ENCODE measurements around the gene FRMD8.
"Not testable (repeated sequence)": the region's sequence is repeated elsewhere in the genome, so short reads cannot be mapped to it uniquely, and the experiment has no call there.

FRMD8 gene

DNA sequence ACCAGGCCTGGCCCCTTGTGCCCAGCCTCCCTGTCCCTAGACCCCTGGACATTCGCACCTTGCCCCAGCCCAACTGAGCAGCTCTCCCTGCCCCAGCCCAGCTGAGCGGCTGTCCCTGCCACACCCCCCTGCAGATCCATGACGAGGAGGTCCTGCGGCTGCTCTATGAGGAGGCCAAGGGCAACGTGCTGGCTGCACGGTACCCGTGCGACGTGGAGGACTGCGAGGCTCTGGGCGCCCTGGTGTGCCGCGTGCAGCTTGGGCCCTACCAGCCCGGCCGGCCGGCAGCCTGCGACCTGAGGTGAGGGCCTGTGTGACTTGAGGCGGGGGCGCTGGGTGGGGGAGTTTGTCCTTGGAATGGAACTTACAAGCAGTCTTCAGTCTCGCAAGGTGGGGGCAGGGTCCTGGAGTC is 7.7 kb downstream of the FRMD8 start:
- no peak for DNase-seq

DNA sequence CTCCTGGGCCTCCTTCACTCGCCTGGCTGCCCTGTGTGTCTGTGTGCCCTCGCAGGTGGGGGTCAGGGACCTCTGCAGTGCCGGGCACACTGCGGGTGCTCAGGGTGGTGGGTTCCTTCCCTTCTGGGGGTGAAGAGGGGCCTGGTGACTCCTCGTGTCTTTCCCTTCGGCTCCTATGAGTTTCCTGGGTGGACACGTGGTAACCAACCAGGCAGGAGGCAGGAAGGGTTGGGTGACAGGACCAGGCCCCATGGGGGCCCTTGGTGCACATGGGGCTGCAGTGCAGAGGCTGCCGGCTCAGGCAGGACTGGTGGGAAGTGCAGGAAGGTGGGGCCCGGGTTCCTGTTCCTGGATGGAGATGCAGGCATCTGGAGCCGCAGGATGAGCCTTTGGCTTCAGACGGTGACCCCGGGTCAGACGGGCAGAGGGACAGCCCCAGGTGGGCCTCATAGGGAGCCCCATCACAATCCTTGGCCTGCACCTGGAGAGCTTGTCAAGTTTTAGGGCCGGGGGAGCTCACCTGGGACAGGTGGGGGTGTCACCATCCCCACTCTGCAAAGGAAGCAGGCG is 9.6 kb downstream of the FRMD8 start:
- no peak for DNase-seq

DNA sequence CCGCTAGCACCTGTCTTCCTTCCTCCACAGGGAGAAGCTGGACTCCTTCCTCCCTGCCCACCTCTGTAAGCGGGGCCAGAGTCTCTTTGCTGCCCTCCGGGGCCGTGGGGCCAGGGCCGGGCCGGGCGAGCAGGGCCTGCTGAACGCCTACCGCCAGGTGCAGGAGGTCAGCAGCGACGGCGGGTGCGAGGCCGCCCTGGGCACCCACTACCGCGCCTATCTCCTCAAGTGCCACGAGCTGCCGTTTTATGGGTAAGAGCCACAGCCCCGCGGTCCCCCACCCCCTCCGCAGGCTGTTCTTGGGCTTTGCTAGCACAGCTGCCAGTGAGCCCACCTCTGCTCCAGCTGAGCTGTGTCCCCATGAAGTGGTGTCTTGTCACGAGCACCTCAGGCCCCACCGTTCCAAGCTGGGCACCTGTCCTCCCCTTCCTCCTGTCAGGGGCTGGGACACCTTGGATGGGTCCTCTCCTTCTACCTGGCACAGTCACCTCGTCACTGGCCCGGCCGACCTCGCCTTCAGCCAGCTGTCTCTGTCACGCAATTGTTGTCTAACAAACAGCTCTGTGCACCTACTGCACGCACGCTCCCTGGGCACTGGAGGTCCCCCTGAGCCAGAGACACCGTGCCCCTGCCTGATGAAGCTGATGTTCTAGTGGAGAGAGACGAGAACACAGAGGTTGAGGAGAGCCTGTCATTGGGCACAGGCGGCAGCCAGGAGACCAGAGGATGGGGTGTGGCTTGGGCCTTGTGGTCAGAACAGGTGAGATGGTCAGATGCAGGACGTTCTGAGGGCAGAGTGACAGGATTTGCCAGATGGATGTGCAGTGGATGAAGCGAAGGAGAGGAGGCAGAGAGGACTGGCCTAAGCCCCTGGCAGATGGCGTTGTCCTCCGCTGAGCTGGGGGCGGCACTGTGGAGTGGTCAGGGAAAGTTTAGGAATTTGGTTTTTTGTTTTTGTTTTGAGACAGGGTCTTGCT is 10.6 kb downstream of the FRMD8 start:
- DNase-seq: no peak

DNA sequence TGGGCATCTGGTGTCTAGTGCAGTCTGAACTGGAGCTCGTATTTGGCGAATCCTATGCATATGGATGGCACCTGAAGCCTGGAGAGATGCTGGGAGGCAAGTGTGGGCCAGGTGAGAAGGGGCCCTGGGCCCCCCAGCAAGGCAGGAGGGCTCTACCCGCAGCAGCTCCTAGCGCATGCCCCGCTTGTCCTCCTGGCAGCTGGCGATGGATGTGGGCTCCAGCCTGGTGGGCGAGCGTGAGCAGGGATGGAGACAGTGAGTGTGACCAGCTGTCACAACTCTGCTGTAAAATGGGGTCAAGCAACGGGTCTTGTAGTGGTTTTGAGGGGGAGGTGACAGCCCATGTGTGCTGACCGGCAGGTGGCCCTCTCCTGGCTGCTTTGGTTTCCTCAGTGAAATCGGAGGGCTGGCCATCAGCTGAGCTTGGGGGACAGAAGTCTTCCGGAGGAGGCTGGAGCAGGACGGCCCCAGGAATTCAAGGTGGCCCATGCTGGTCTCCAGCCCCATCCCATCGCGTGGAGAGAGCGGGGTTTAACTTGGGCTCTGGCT is 12.0 kb downstream of the FRMD8 start:
- DNase-seq: no peak

DNA sequence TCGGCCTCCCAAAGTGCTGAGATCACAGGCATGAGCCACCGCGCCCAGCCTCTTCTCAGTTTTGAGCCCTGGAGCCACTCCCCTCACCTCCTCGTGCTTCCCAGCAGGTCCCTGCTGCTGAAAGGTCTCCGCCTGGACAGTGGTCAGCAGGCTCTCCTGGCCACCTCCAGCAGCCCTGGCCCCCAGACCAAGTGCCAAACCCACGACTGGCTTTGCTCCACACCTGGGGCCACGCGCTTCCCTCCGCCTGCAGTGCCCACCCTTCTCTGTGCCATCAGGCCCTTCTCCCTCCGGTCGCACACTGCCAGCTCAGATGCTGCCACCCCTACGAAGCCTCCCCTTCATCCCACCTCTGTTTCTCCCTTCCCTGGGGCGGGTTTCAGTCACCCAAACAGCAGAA is 12.8 kb downstream of the FRMD8 start:
- no peak for DNase-seq

DNA sequence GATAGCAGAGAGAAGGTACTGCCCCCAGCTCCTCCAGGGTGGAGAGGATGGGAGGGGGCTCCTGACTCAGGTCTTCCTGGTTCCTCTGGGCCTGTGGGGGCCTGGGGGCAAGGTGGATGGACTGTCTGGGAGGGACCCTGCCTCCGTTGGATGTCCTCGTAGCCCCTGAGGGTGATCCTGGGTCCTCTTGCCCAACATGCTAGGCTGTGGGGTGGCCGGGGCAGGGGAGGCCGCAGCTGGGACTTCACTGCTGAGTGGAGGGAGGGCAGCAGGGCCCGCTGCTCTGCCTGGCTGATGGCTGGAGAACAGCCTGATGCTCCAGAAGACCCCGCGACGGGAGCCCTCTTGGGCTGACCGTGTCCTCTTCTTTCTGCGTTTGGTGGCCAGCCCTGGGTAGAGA is 13.4 kb downstream of the FRMD8 start:
- DNase-seq: no peak

DNA sequence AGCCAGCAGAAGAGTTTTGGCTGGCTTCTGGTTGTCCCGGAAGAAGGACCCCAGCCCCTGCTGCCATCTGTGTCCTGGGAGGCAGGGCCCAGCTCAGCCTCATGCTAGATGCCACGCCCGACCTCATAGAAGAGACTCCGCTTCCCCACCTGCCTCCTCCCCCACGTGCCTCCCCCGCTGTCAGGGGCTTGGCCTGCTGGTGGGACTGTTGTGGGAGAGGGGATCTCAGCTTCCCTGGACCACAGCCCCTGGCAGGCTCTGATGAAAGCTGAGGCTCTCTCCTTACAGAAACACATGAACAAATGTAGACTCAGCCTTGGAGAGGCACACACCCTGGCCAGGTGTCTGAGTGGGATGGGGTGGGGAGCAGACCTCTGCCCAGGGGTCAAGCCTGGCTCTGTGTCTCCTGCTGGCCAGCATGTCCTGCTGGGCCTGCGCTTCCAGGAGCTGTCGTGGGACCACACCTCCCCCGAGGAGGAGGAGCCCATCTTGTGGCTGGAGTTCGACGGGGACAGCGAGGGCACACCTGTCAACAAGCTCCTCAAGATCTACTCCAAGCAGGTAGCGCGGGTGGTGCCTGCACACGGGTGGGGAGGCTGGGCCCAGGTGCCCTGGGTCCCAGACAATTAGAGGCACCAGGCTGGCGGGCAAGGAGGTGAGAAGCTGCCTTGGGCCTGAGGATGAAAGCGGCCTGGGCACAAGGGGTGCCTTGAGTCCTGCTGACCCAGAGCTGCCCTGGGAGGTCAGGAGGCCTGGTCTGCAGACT is 14.1 kb downstream of the FRMD8 start:
- no peak for DNase-seq

DNA sequence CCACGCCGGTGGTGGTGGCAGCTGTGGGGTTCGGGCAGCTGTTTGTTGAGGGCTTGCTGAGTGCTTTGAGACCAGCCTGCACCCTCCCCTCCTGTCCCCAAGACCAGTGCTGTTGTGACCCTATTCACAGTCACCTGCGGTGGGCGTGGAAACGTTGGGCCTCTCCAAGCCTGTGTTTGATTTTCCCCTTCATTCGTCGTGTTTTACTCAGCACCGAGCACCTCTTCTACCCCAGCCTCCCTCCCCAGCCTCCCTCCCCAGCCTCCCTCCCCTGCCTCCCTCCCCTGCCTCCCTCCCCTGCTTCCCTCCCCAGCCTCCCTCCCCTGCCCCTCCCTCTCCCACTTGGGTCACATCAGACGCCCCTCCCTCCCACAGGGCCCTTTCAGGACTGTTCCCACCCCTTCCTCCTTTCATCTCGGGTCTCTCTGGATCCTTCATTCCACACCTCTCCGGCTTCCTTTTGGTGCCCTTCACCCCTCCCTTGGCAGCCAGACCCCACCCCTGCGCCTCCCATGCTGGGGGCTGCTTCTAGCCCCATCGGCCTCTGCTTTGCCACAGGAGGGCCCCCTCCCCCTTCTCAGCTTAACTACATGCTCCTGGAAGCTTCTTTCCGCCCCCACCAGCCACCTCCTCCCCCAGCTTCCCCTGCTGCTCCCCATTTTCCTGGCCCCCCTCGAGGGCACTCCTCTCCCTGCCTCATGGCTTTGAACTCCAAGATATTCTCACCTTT is 14.8 kb downstream of the FRMD8 start:
- DNase-seq: no peak

DNA sequence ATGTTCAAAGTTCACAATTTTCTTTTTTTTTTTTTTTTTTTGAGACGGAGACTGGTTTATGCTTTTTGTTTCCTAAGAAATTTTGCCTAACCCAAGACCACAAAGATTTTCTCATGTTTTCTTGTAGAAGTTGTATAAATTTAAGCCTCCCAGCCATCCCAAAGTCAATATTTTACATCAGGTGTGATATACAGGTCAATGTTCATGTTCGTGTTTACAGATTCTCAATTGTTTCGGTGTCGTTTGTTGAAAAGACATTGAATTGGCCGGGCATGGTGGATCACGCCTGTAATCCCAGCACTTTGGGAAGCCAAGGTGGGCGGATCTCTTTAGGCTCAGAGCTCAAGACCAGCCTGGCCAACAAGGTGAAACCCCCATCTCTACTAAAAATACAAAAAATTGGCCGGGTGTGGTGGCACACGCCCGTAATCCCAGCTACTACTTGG is 15.4 kb downstream of the FRMD8 start:
- no peak for DNase-seq

DNA sequence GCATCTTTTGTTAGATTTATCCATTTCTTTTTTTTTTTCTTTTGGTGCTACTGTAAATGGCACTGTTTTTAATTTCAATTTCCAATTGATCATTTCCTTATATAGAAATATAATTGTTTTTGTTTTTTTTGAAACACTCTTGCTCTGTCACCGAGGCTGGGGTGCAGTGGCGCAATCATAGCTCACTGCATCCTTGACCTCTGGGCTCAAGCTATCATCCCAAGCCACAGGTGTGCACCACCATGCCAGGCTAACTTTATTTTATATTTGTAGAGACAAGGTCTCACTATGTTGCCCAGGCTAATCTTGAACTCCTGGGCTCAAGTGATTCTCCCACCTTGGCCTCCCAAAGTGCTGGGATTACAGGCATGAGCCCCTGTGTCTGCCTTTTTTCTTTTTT is 16.4 kb downstream of the FRMD8 start:
- no peak for DNase-seq

DNA sequence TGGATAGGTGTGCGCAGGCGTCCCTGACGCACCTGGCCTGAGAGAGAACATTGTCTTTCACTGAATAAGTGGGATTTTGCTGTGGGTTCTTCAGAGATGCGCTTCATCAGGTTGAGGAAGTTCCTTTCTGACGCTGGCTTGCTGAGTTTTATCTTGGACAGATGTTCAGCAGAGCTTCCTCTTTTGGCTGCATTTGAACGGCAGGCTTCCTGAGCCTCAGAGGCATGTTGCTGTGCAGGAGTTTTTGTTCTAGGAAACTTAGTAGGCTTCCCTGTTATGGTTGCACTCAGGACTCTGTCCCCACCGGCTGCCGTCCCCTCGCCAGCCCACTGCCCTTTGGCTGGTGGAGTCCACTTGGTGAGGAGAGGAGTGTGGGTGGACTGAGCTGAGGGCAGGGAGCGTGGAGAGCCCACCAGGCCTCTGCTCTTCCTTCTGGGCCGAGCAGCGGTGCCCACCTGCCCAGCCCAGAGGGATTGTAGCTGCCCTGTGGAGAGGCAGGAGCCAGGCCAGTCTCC is 17.2 kb downstream of the FRMD8 start:
- DNase-seq: no peak

DNA sequence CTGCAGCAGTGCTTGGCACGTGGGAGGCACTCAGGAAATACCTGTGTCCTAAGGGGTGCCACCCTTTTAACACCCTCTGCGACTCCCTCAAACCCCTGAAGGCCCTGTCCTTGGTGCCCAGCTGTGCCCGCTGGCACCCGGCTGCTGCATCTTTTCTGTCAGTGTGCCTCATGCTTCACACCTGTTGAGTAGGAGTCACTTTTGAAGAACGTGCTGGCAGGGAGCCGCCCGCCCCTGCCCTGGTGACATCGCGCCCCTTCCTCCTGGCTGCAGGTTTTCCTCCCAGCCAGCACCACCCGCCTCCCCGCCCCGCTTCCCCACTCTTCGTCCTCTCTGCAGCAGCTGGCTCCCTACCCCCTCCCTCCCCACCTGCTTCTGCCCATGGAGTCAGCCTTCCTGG is 17.8 kb downstream of the FRMD8 start:
- peak in 2 of 3 experiments; percentile 30 to 53 for DNase-seq

DNA sequence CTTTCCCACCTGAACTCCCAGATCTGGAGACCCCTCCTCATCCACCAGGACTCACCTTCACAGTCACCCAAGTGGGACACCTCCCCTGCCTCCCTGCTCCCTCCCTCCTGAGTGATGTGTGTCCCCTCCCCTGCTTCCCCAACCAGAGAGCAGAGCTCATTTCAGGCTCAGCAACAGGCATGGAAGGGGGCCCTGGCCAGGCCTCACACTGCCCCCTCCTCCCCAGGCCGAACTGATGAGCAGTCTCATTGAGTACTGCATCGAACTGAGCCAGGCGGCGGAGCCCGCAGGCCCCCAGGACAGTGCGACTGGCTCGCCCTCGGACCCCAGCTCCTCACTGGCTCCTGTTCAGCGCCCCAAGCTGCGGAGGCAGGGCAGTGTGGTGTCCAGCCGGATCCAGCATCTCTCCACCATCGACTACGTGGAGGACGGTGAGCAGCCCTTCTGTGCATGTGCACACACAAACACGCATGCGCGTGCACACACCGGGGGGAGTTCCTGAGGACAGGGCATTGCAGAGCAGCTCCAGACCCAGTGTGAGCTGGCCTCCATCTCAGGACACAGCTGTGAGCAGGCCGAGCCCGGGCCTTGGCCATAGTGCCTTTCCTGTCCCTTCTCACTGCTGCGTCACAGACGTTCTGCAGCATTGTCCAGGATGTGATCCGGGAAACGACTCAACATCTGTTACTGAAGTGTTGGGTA is 18.4 kb downstream of the FRMD8 start:
- no peak for DNase-seq

DNA sequence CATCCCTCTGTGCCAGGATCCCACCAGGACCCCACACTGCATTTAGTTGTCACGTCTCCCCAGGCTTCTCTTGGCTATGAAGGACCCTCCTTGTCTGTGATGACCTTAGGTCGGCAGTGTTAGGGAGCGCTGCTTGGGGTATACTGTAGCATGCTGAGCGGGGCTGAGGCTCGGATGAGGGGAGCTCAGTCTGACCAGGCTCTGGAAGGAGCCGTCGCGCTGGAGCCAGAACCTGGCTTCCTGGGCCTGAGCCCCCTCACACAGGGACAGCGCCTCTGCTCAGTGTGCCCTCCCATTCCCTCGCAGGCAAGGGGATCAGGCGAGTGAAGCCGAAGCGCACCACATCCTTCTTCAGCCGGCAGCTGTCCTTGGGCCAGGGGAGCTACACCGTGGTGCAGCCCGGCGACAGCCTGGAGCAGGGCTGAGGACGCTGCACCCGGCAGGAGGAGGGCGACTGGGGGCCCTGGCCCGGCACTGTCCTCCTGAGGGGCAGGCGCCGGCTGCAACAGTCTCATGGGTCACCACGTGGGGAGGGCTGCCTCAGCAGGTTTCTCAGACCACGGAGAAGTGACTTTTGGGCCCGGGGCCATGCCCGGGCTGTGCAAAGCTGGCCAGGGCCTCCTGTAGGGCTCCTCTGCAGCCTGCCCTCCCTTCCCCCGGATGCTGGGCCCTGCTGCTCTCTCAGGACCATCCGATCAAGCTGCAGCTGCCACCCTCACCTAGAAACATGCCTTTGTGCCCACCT is 24.7 kb downstream of the FRMD8 start:
- DNase-seq: no peak

DNA sequence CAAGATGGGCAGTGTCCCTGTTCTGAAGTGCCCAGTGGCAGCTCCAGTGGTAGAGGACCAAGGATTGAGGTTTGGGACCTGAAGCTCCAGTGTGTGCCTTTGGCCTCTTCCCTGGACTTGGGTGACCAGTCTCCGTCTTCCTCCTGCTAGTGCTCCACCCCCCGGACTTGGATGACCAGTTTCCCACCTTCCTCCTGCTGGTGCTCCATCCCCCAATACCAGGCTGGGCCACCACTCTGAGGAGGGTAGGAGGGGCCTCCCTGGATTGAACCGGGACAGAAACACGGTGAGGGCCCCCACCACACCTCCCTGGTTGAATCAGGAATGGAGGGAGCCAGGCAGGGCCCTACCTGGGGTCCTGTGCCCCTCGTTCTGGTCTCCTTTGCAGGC is 25.2 kb downstream of the FRMD8 start:
- DNase-seq: no peak

DNA sequence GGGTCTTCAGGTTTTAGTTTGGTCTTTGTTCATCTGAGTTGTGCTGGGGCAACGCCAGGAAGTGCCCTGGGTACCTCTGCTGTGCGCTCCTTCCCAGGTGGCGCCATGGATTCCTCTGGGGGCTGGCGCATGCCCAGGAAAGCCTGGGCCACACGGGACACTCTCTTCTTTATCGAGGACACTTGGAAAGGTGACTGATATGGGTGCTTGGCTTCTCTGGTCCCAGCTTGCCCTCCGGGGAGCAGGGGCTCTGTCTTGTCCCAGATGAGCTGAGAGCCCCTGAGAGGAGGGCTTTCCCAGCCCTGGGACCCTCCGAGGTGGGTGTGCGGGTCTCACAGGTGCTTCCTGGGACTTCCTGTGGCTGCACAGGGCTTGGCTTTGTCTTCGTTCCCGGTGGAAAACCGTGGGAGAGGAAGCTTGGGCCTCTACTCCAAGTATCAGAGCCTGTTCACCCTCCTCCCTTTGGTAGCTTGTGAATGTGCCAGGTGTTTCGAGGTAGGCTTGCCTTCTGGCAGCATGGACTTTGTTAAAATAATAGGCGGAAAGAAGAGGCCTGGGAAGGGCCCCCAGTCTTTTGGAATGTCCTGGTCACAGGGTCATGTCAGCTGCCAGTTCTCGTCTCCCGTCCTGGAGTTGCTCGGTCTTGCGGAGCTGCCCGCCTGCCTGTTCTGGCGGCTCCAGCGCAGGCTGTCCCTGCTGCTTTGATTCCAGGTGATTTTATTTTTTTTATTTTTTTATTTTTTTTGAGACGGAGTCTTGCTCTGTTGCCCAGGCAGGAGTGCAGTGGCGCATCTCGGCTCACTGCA is 26.0 kb downstream of the FRMD8 start:
- DNase-seq: no peak

DNA sequence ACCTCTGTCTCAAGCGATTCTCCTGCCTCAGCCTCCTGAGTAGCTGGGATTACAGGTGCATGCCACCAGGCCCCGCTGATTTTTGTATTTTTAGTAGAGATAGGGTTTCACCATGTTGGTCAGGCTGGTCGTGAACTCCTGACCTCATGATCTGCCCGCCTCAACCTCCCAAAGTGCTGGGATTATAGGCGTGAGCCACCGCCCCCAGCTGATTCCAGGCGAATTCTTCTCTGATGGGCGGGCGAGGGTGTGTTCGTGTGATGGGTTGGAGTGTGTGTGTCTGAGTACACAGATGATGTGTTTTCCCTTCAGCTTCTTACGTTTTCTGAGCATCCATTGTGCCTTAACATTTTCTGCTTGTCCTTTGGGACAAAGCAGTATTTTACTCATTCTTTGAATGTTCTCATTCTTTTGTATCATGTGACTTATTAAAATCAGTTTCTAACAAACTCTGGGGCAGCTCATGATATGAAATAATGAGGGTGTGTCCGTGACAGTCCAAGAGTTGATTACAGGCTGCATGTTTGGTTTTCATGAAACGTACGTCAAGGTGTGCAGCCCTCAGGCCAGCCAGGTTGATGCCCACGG is 26.7 kb downstream of the FRMD8 start:
- DNase-seq: not testable (repeated sequence)

DNA sequence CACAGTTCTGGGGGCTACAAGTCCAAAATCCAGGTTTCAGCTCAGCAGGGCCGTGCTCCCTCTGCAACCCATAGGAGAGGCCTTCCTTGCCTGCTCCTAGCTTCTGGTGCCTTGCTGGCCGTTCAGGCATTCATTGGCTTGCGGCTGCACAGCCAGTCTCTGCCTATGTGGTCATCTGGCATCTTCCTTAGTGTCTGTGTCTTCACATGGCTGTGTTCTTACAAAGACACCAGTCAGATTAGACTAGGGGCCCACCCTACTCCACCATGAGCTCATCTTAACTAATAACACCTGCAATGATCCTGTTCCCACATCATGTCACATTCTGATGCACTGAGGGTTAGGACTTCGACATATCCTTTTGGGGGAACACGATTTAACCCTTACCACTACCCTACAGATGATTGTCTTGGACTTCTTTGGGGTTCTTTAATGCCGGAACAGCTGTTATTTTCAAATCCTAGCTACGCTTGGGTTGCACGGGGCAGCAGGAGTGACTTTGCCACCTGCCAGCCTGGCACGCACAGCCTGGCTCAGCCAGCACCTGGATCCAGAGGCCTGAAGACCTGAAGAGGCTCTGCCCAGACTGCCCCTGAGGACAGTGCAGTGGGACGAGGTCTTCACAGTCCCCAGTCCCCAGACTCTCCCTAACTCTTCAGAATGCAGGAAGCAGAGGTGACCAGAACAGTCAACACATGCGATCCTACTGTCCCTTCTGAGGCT is 28.5 kb downstream of the FRMD8 start:
- no peak for DNase-seq
